NCI-H1092 treated with DMSO at 0.1 percent for 48 hours (cell line): ENCODE data around the gene HMGN5.

ENCODE experiments used
- DNase-seq: peaks from one replicate; lab custom pipeline; 2025; lab: John Stamatoyannopoulos, UW

Gene HMGN5

GRCh38 chrX:81201671-81202455 is at the start of gene HMGN5, which contains the start of gene SH3BGRL:
Gene HMGN5 (minus strand): TSS chrX:81201913. CDS start chrX:81121549, 80,364 bp downstream.
Gene SH3BGRL (plus strand): TSS chrX:81202102. CDS start chrX:81202201, 99 bp downstream.
- DNase-seq, result peak; percentile 10

- DNase-seq, result no peak
These were observed 40.0 kb upstream of the HMGN5 start for GRCh38 chrX:81241753-81242152.

- no peak for DNase-seq
These were observed 39.1 kb upstream of the HMGN5 start for GRCh38 chrX:81240701-81241331.

- no peak for DNase-seq
These were observed 36.5 kb upstream of the HMGN5 start for GRCh38 chrX:81238166-81238565.

GRCh38 chrX:81237516-81237915 is 35.8 kb upstream of the HMGN5 start:
- DNase-seq, result no peak

GRCh38 chrX:81232218-81232617 is 30.5 kb upstream of the HMGN5 start:
- no peak for DNase-seq

- DNase-seq, result no peak
These were observed 29.8 kb upstream of the HMGN5 start for GRCh38 chrX:81231476-81231875.

GRCh38 chrX:81229901-81230300 is 28.2 kb upstream of the HMGN5 start:
- no peak for DNase-seq

GRCh38 chrX:81229229-81229628 is 27.5 kb upstream of the HMGN5 start:
- no peak for DNase-seq

- DNase-seq, result no peak
These were observed 14.0 kb upstream of the HMGN5 start for GRCh38 chrX:81215685-81216084.

GRCh38 chrX:81208916-81209315 is 7.2 kb upstream of the HMGN5 start:
- DNase-seq, result no peak

GRCh38 chrX:81206476-81206875 is 4.8 kb upstream of the HMGN5 start:
- no peak for DNase-seq

- DNase-seq, result no peak
These were observed 3.8 kb upstream of the HMGN5 start for GRCh38 chrX:81205551-81205950.

GRCh38 chrX:81202943-81203342 is 1.2 kb upstream of the HMGN5 start:
- no peak for DNase-seq

GRCh38 chrX:81202456-81202819 is 725 bp upstream of the HMGN5 start:
- no peak for DNase-seq

GRCh38 chrX:81201071-81201470 is 642 bp downstream of the HMGN5 start:
- DNase-seq, result no peak

GRCh38 chrX:81195712-81196111 is 6.0 kb downstream of the HMGN5 start:
- DNase-seq, result peak; percentile 35

- no peak for DNase-seq
These were observed 6.5 kb downstream of the HMGN5 start for GRCh38 chrX:81195259-81195658.

GRCh38 chrX:81174286-81174685 is 27.4 kb downstream of the HMGN5 start:
- peak; percentile 1 for DNase-seq

- DNase-seq, result no peak
These were observed 33.3 kb downstream of the HMGN5 start for GRCh38 chrX:81168391-81168790.

- DNase-seq, result peak; percentile 0
These were observed 80.0 kb downstream of the HMGN5 start for GRCh38 chrX:81121513-81122363.

GRCh38 chrX:81120936-81121371 is 80.8 kb downstream of the HMGN5 start:
- no peak for DNase-seq
